ENCODE results near the gene TECR. TPM values are rescaled to one million over a fixed set of nuclear protein-coding genes. Genes with fewer than 3 reads are reported as not detected.

The TECR gene
- total and polyA plus RNA-seq, 9 of the 15 experiments (the other 6 are each of a cell fraction or from before 2014, with no cell fraction given) = 29.3 to 211 (median 81.4) TPM

- TF ChIP-seq, protein P1, sequence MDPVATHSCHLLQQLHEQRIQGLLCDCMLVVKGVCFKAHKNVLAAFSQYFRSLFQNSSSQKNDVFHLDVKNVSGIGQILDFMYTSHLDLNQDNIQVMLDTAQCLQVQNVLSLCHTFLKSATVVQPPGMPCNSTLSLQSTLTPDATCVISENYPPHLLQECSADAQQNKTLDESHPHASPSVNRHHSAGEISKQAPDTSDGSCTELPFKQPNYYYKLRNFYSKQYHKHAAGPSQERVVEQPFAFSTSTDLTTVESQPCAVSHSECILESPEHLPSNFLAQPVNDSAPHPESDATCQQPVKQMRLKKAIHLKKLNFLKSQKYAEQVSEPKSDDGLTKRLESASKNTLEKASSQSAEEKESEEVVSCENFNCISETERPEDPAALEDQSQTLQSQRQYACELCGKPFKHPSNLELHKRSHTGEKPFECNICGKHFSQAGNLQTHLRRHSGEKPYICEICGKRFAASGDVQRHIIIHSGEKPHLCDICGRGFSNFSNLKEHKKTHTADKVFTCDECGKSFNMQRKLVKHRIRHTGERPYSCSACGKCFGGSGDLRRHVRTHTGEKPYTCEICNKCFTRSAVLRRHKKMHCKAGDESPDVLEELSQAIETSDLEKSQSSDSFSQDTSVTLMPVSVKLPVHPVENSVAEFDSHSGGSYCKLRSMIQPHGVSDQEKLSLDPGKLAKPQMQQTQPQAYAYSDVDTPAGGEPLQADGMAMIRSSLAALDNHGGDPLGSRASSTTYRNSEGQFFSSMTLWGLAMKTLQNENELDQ (CRISPR knock-in tag; IDR thresholded peaks at IDR 0.05; ENCODE audit: borderline replicate concordance) = no peak
- TF ChIP-seq TEAD4 (IDR thresholded peaks at IDR 0.05; ENCODE audit: low read length) = no peak
- TF ChIP-seq TEAD4 (CRISPR knock-in tag; IDR thresholded peaks at IDR 0.05; ENCODE audit: borderline replicate concordance) = no peak
- TF ChIP-seq MTA2 (IDR thresholded peaks at IDR 0.05; ENCODE audit: low read depth) = no peak
- 0 out of 4 replicates have a peak, but pooled peaks of 1 of the 2 experiments have one; percentile 3 for TF ChIP-seq TBL1XR1 (IDR thresholded peaks at IDR 0.05; ENCODE audit: low read length in 2 of 2)
- peak; percentile 28; the same call in 1 of the 2 replicates for TF ChIP-seq ZFX (CRISPR knock-in tag; IDR thresholded peaks at IDR 0.05)
- no peak for TF ChIP-seq NFIC (IDR thresholded peaks at IDR 0.05)
- TF ChIP-seq RNF2 (IDR thresholded peaks at IDR 0.05) = no peak
- TF ChIP-seq KDM4B (IDR thresholded peaks at IDR 0.05; ENCODE audit: borderline replicate concordance in 2 of 2, low read depth in 1 of 2) = 0 out of 4 replicates have a peak, but pooled peaks of 1 of the 2 experiments have one; percentile 45
These were observed 12.5 kb upstream of the TECR start (continued) for GRCh38 chr19:14516746-14517438.
